Ishikawa (cell line): ENCODE data around the gene ANKMY2.

Source experiments
- EP300 ChIP-seq: IDR thresholded peaks from 2 replicates; pipeline ENCODE4 v1.6.1; 2012; ENCODE audit warnings: borderline replicate concordance
- TF ChIP-seq, protein P1 (sequence below): IDR thresholded peaks from 2 replicates; pipeline ENCODE4 v1.6.1; 2012; ENCODE audit warnings: low read depth, mild to moderate bottlenecking
- TF ChIP-seq, protein P2 (sequence below): IDR thresholded peaks from 2 replicates; pipeline ENCODE4 v1.6.1; 2012

DNA sequence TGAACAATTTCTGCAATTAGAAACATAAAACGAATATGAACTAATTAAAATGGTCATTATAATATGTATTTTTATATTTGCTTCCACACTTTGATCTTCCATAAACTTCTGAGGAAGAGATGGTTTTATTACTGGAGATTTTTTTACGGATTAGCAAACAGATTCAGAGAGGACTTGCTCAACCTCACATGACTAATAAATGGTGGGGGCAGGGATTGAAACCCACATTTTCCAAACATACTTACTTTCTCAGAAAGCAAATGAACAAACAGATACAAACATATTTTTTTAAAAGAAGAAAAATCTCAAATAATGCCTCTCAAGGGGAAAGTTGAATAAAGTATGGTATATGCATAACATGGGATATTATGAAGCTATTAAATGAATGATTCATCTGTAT is 18.3 kb downstream of the ANKMY2 start:
- TF ChIP-seq, protein P1, sequence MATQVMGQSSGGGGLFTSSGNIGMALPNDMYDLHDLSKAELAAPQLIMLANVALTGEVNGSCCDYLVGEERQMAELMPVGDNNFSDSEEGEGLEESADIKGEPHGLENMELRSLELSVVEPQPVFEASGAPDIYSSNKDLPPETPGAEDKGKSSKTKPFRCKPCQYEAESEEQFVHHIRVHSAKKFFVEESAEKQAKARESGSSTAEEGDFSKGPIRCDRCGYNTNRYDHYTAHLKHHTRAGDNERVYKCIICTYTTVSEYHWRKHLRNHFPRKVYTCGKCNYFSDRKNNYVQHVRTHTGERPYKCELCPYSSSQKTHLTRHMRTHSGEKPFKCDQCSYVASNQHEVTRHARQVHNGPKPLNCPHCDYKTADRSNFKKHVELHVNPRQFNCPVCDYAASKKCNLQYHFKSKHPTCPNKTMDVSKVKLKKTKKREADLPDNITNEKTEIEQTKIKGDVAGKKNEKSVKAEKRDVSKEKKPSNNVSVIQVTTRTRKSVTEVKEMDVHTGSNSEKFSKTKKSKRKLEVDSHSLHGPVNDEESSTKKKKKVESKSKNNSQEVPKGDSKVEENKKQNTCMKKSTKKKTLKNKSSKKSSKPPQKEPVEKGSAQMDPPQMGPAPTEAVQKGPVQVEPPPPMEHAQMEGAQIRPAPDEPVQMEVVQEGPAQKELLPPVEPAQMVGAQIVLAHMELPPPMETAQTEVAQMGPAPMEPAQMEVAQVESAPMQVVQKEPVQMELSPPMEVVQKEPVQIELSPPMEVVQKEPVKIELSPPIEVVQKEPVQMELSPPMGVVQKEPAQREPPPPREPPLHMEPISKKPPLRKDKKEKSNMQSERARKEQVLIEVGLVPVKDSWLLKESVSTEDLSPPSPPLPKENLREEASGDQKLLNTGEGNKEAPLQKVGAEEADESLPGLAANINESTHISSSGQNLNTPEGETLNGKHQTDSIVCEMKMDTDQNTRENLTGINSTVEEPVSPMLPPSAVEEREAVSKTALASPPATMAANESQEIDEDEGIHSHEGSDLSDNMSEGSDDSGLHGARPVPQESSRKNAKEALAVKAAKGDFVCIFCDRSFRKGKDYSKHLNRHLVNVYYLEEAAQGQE: no peak
- TF ChIP-seq EP300: no peak
- TF ChIP-seq, protein P2, sequence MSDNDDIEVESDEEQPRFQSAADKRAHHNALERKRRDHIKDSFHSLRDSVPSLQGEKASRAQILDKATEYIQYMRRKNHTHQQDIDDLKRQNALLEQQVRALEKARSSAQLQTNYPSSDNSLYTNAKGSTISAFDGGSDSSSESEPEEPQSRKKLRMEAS: no peak
